Activated CD4-positive, CD25-positive, alpha-beta regulatory T cell treated with anti-CD3 and anti-CD28 coated beads, Interleukin-2, amount 50 U/mL, for 16 hours (primary cell): ENCODE data around the gene ZP1.

Experiments
- DNase-seq: peaks from one replicate; pipeline ENCODE4 v3.0.0-alpha.2; 2020; ENCODE audit warnings: low read depth, low spot score

ZP1 gene

GRCh38 chr11:60875366-60876167 is 8.2 kb downstream of the ZP1 start:
- DNase-seq = no peak

GRCh38 chr11:60876168-60876485 is 8.8 kb downstream of the ZP1 start:
- no peak for DNase-seq

GRCh38 chr11:60878245-60879101 is 11.1 kb downstream of the ZP1 start:
- DNase-seq = no peak

GRCh38 chr11:60879104-60879503 is 11.8 kb downstream of the ZP1 start:
- no peak for DNase-seq

- DNase-seq = no peak
Observed at GRCh38 chr11:60879971-60880588, 12.7 kb downstream of the ZP1 start.

- no peak for DNase-seq
Observed at GRCh38 chr11:60880643-60881282, 13.4 kb downstream of the ZP1 start.

- DNase-seq = no peak
Observed at GRCh38 chr11:60887556-60887955, 20.2 kb downstream of the ZP1 start.

- no peak for DNase-seq
Observed at GRCh38 chr11:60889869-60890311, 22.5 kb downstream of the ZP1 start.

GRCh38 chr11:60890696-60891095 is 23.4 kb downstream of the ZP1 start:
- no peak for DNase-seq

- no peak for DNase-seq
Observed at GRCh38 chr11:60891103-60891741, 23.9 kb downstream of the ZP1 start.

- DNase-seq = no peak
Observed at GRCh38 chr11:60895687-60896086, 28.3 kb downstream of the ZP1 start.

GRCh38 chr11:60897496-60897895 is 30.2 kb downstream of the ZP1 start:
- no peak for DNase-seq

- DNase-seq = no peak
Observed at GRCh38 chr11:60899046-60899936, 31.9 kb downstream of the ZP1 start.

GRCh38 chr11:60899977-60900376 is 32.6 kb downstream of the ZP1 start:
- no peak for DNase-seq

- no peak for DNase-seq
Observed at GRCh38 chr11:60900673-60901404, 33.5 kb downstream of the ZP1 start.

GRCh38 chr11:60902625-60903024 is 35.3 kb downstream of the ZP1 start:
- DNase-seq = no peak

GRCh38 chr11:60905047-60905446 is 37.7 kb downstream of the ZP1 start:
- DNase-seq = no peak

GRCh38 chr11:60905551-60906113 is 38.3 kb downstream of the ZP1 start:
- DNase-seq = no peak
